GM18951 (cell line): ENCODE measurements around the gene IL6.

Source experiments
- POLR2A ChIP-seq: IDR thresholded peaks from 4 replicates; pipeline ENCODE4 v1.6.1; 2011; ENCODE audit warnings: mild to moderate bottlenecking; ENCODE audit not compliant: insufficient read length, insufficient read depth; ENCODE audit errors: extremely low read depth
- in situ Hi-C: fragments of 300-500 bp; cut with MboI; formaldehyde crosslinking; loops from one replicate; pipeline ENCODE4 v1.12.0; 2022; ENCODE audit warnings: low sequenced_read_pairs, mixed read lengths, inconsistent platforms; ENCODE audit not compliant: unreplicated experiment

Gene IL6

GRCh38 chr7:22709857-22710256, 17.1 kb upstream of the IL6 start:
- in situ Hi-C loops: no loop called here
- no peak for TF ChIP-seq POLR2A

- no peak for TF ChIP-seq POLR2A
- in situ Hi-C loops: no loop called here
These were observed 14.0 kb upstream of the IL6 start for GRCh38 chr7:22712999-22713398.

GRCh38 chr7:22713463-22713862, 13.5 kb upstream of the IL6 start:
- TF ChIP-seq POLR2A: no peak
- in situ Hi-C loops: no loop called here

- no peak for TF ChIP-seq POLR2A
- in situ Hi-C loops: no loop called here
These were observed 11.0 kb upstream of the IL6 start for GRCh38 chr7:22715969-22716368.

- in situ Hi-C loops: no loop called here
These were observed 9.2 kb upstream of the IL6 start for GRCh38 chr7:22717760-22718159.

GRCh38 chr7:22718200-22718711, 8.7 kb upstream of the IL6 start:
- in situ Hi-C loops: no loop called here
- TF ChIP-seq POLR2A: no peak

More at GRCh38 chr7:22717760-22718159, 9.2 kb upstream of the IL6 start:
- TF ChIP-seq POLR2A: no peak

- in situ Hi-C loops: no loop called here
- TF ChIP-seq POLR2A: no peak
These were observed 8.0 kb upstream of the IL6 start for GRCh38 chr7:22718911-22719420.

- no peak for TF ChIP-seq POLR2A
- in situ Hi-C loops: no loop called here
These were observed 5.9 kb upstream of the IL6 start for GRCh38 chr7:22720791-22721786.

GRCh38 chr7:22722536-22723180, 4.3 kb upstream of the IL6 start:
- no peak for TF ChIP-seq POLR2A
- in situ Hi-C loops: no loop called here

GRCh38 chr7:22723181-22723601, 3.8 kb upstream of the IL6 start:
- in situ Hi-C loops: no loop called here
- TF ChIP-seq POLR2A: no peak

GRCh38 chr7:22723637-22724036, 3.4 kb upstream of the IL6 start:
- in situ Hi-C loops: no loop called here
- no peak for TF ChIP-seq POLR2A

GRCh38 chr7:22724861-22725260, 2.1 kb upstream of the IL6 start:
- in situ Hi-C loops: loop anchor here (5.0 to 25.0 kb wide), 2 partner anchors 163 to 613 kb away; no protein-coding TSS in a partner anchor

GRCh38 chr7:22725585-22725984, 1.4 kb upstream of the IL6 start:
- in situ Hi-C loops: loop anchor here (5.0 to 25.0 kb wide), 2 partner anchors 163 to 613 kb away; no protein-coding TSS in a partner anchor
- TF ChIP-seq POLR2A: no peak

More at GRCh38 chr7:22724861-22725260, 2.1 kb upstream of the IL6 start:
- TF ChIP-seq POLR2A: no peak
